GM13976 (cell line): Measurements from ENCODE around the gene SLC5A3.

Experiments used
- DNase-seq: peaks from one replicate; pipeline ENCODE4 v3.0.0; 2012; ENCODE audit warnings: low spot score
- CTCF ChIP-seq: IDR thresholded peaks from 2 replicates; pipeline ENCODE4 v1.5.1; 2012; ENCODE audit warnings: borderline replicate concordance, mild to moderate bottlenecking; ENCODE audit not compliant: insufficient read depth; ENCODE audit errors: extremely low read depth, missing control alignments, control extremely low read depth
- in situ Hi-C: fragments of 300-500 bp; cut with MboI; formaldehyde crosslinking; loops from one replicate; pipeline ENCODE4 v1.12.0; 2022; ENCODE audit warnings: low sequenced_read_pairs, mixed read lengths, inconsistent platforms; ENCODE audit not compliant: unreplicated experiment

Gene SLC5A3

GRCh38 chr21:34076835-34077234 lies 3.5 kb downstream of the SLC5A3 start:
- in situ Hi-C loops: no loop called here
- no peak for TF ChIP-seq CTCF
- no peak for DNase-seq

- in situ Hi-C loops: no loop called here
- no peak for DNase-seq
- no peak for TF ChIP-seq CTCF
These were observed 4.5 kb downstream of the SLC5A3 start for GRCh38 chr21:34077888-34078287.

- no peak for TF ChIP-seq CTCF
- no peak for DNase-seq
- in situ Hi-C loops: no loop called here
These were observed 5.5 kb downstream of the SLC5A3 start for GRCh38 chr21:34078915-34079314.

GRCh38 chr21:34080710-34081109 lies 7.3 kb downstream of the SLC5A3 start:
- in situ Hi-C loops: no loop called here
- no peak for DNase-seq
- no peak for TF ChIP-seq CTCF

- no peak for TF ChIP-seq CTCF
- in situ Hi-C loops: no loop called here
- no peak for DNase-seq
These were observed 9.4 kb downstream of the SLC5A3 start for GRCh38 chr21:34082769-34083168.

- in situ Hi-C loops: no loop called here
- no peak for DNase-seq
- TF ChIP-seq CTCF: no peak
These were observed 10.0 kb downstream of the SLC5A3 start for GRCh38 chr21:34083357-34083756.

GRCh38 chr21:34085129-34085528 lies 11.8 kb downstream of the SLC5A3 start:
- DNase-seq: no peak
- in situ Hi-C loops: no loop called here
- TF ChIP-seq CTCF: no peak
